Head of caudate nucleus (tissue), 42 donors: ENCODE results near the gene TMEM237.

Experiments used
- DNase-seq, 42 donors: peaks; one replicate each; pipeline versions ENCODE4 v3.0.0 to v3.0.0-alpha.2; 2020 to 2021; ENCODE audit warnings: mixed read lengths in 7 of 42
- intact Hi-C: fragments of 100-400 bp; cut with DNase I; formaldehyde crosslinking; loops from one replicate; pipeline ENCODE4 v1.15.0; 2022

TMEM237 gene

DNA sequence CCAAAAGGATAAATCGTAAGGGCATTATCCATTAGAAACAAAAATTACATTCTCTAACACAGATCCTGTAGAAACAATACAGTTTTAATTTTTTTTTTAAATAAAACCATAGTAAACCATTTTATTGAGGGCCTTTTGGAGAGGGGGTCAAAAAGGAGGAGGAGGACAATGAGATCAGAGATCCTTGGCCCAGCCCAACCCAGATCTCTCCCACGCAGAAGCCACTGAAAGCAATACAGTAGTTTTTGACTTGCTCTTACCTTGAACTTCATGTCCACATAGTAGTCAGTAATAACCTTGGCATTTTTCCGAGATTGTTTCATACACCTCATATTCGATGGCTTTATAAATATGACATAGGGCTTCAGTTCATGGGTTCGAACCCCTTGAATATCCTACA lies 4.1 kb upstream of the TMEM237 start:
- DNase-seq, result no peak
- intact Hi-C loops, result loop anchor here (10.0 kb wide), 2 partner anchors 137 to 203 kb away; partner anchors contain the start of gene ALS2

DNA sequence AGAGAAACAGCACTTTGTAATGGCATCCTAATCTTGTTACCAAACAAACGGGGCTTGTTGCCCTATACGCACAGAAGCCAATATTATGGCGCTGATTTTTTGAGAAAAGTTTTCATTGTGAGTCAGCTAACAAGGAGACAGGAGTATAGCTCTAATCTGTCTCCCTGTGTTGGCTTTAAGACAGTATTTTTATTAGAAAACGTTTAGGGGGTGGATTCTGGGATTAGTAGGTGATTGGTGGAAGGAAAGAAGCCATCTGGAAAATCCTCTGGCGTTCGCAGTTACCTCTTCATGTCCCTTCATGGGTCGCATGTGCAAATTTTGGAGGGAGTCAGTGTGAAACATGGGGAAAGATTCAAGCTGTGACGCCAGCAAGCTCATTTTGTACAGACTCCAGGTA lies 698 bp upstream of the TMEM237 start:
- intact Hi-C loops, result loop anchor here (10.0 kb wide), 2 partner anchors 141 to 199 kb away; partner anchors contain the start of gene ALS2
- DNase-seq, result peak in 13 of 42 donors; percentile 3 to 48 (median 10)

- intact Hi-C loops, result loop anchor here (10.0 kb wide), 2 partner anchors 142 to 198 kb away; partner anchors contain the start of gene ALS2
Observed at GRCh38 chr2:201642579-201643215, 606 bp downstream of the TMEM237 start.

GRCh38 chr2:201642086-201642578 lies 1.2 kb downstream of the TMEM237 start:
- peak in 5 of 42 donors; percentile 25 to 63 (median 48) for DNase-seq
- intact Hi-C loops, result loop anchor here (10.0 kb wide), 2 partner anchors 143 to 197 kb away; partner anchors contain the start of gene ALS2

More at GRCh38 chr2:201642579-201643215, 606 bp downstream of the TMEM237 start:
- peak; percentile 37 to 92 (median 84) for DNase-seq

- DNase-seq, result no peak
- intact Hi-C loops, result no loop called here
Observed at GRCh38 chr2:201639205-201639604, 4.1 kb downstream of the TMEM237 start.

- no peak for DNase-seq
- intact Hi-C loops, result no loop called here
Observed at GRCh38 chr2:201638326-201638725, 5.0 kb downstream of the TMEM237 start.

DNA sequence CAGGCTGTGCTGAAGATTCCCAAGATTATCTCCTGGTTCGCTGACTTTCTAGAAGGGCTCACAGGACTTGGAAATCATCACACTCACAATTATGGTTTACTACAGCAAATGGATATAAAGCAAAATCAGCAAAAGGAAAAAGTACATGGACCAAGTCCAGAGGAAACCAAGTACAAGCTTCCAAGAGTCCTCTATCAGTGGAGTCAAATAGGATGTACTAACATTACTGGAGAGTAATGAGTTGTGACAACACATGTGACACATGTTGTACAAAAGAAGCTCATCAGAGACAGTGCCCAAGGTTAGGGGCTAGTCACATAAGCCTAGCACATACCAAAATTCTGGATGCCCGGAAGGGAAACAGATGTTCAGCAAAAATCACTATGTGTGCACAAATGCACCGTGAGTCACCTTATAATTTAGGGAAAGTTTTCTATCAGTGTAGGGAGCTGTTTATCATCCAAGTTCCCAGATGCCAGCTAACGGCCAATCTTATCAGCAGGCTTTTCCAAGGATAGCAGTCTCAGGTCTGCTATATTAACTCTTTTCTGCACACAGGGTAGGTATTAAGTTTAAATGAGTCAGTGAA lies 9.5 kb downstream of the TMEM237 start:
- DNase-seq, result no peak
- intact Hi-C loops, result no loop called here

GRCh38 chr2:201631041-201631440 lies 12.3 kb downstream of the TMEM237 start:
- intact Hi-C loops, result no loop called here
- no peak for DNase-seq

GRCh38 chr2:201630577-201630976 lies 12.7 kb downstream of the TMEM237 start:
- DNase-seq, result no peak
- intact Hi-C loops, result no loop called here

DNA sequence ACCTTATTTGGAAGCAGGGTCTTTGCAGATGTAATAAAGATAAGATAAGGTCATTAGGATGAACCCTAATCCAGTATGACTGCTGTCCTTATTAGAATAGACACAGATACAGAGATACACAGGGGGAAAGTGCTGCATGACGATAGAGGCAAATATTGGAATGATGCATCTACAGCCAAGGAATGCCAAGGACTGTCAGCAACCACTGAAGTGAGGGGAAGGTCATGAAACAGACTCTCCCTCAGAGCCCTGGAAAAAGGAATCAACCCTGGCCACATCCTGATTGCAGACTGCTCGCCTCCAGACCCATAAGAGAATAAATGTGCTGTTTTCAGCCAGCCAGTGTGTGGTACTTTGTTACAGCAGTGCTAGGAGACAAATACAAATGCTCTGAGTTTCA lies 14.8 kb downstream of the TMEM237 start:
- DNase-seq, result no peak
- intact Hi-C loops, result no loop called here

GRCh38 chr2:201622306-201622970 lies 20.9 kb downstream of the TMEM237 start:
- intact Hi-C loops, result no loop called here
- no peak for DNase-seq

DNA sequence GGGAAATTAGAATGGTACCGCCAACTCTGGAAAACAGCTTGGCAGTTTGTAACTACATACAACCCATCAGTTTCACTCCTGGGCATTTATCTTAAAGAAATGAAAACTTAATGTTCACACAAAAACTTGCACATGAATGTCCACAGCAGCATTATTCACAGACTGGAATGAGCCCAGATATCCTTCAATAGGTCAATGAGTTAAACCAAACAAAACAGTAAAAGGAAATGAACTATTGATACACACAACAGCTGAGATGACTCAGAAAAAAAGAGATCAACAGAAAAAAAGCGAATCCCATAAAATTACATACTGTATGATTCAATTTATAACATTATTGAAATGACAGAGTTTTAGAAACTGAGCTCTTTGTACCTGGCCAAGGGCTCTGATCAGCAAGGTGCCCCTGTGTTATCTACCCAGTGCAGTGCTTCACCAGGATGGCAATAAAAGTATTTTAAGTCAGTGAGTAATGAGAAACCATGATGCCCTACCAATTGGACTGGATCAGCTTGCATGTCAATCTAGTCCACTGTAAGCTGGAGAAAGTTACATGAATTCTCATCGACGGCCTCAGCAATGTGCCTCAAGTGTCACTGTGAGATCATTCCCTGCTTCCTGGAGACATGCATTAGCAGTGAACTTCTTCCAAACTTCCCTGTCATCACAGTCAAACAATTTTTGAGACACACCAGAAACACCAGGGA lies 21.9 kb downstream of the TMEM237 start:
- no peak for DNase-seq
- intact Hi-C loops, result no loop called here

DNA sequence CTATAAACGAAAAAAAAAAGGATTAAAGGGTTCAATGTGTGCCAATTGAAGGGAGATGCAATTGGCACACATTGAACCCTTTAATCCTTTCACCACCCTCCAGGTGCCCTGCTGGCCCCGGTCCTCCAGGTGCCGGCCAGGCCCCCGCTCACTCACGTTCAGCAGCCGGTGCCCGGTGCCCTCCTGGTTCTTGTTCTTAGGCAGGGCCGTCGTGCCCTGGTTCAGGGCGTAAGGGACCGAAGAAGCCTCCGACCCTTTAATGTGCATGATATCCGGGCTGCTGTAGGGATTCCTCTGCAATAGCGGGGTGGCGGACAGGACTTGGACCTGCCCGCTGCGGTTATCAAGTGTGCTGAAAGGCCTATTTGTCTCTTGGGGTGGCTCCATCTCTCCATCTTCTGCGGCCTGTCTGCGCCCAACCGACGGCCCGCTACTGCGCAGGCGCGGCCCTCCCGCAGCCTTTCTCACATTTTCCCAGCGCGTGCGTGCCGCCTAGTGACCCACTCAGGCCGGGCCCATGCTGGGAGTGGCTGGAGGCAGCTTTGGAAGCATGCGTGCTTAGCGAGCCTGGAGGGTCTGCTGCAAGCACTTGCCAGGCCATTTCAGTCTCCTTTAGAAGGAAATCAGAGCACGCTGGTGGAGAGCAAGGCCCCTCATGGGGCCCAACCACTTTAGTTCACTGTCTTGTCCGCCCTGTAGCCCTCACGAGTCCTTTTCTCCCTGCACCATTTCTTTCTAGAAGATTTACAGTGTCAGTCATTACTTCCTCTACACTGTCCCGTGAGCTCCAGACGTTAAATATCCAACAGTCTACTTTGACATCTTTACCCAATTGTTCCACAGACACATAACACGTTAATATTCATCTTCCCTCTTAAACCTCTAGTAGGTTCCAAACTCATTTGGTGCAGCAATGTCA lies 24.3 kb downstream of the TMEM237 start:
- intact Hi-C loops, result no loop called here
- DNase-seq, result peak in 38 of 42 donors; percentile 5 to 73 (median 48)

DNA sequence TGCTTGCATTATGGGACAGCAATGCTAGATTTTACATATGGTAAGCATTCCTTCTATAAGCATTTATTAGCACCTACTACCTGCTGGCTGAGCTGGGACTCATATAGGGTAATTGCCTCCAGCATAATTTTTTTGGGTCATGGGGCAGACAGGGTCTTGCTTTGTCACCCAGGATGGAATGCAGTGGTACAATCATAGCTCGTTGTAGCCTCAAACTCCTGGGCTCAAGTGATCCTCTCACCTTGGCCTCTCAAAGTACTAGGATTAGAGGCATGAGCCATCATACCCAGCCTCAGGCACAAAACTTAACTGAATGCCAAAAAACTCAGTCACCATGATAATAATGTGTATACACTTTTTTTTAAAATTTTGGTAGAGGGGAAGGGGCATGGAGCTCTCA lies 35.3 kb downstream of the TMEM237 start:
- DNase-seq, result no peak
- intact Hi-C loops, result no loop called here

DNA sequence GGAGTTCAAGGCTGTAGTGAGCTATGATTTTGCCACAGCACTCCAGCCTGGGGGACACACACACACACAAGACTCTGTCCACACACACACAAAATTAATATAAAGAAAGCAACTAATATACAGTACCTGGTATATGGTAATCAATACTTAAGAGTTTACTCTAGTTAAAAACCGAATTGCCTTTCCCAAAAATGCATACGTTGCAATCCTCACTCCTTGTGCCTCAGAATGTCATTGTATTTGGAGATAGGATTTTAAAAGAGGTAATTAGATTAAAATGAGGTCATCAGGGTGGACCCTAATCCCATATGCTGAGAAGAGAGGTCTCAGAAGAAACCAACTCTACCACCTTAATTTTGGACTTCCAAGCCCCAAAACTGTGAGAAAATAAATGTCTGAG lies 35.7 kb downstream of the TMEM237 start:
- intact Hi-C loops, result no loop called here
- no peak for DNase-seq

GRCh38 chr2:201600906-201601305 lies 42.4 kb downstream of the TMEM237 start:
- DNase-seq, result no peak
- intact Hi-C loops, result no loop called here

- DNase-seq, result peak in 3 of 42 donors; percentile 1 to 4 (median 4)
- intact Hi-C loops, result no loop called here
Observed at GRCh38 chr2:201597397-201597796, 45.9 kb downstream of the TMEM237 start.

DNA sequence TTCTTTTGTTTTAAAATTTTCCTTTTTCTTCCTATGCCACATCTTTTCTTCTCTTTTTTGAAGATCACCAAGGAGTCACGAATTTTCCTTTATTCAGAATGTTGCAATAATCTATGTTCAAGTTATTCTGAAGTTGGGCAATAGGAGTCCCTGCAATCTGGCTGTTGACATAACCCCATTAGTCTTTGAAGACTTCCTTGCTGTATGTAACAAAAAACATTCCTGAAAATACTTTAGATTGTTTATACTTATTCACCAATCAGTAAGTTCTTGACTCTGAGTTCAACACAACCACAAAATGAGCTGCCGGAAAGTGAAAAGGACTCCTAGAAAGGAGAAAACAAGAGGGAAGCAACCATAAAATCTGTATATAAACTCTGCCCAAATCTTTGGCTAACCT lies 62.8 kb downstream of the TMEM237 start:
- DNase-seq, result no peak
- intact Hi-C loops, result no loop called here
